ENCODE measurements around the gene FNBP1.

GRCh38 chr9:129874261-129875101 is 168.5 kb downstream of the FNBP1 start:
- TF ChIP-seq CTCF (tag by site-specific recombination; IDR thresholded peaks at IDR 0.05), result no peak
- TF ChIP-seq ZBTB10 (tag by site-specific recombination; IDR thresholded peaks at IDR 0.05), result no peak
- no peak for TF ChIP-seq ZNF24 (tag by site-specific recombination; IDR thresholded peaks at IDR 0.05)
- TF ChIP-seq ZBTB1 (tag by site-specific recombination; IDR thresholded peaks at IDR 0.05), result no peak
- no peak for TF ChIP-seq ZNF239 (tag by site-specific recombination; IDR thresholded peaks at IDR 0.05)
- no peak for TF ChIP-seq ZNF558 (tag by site-specific recombination; IDR thresholded peaks at IDR 0.05)
- TF ChIP-seq ZNF521 (tag by site-specific recombination; IDR thresholded peaks at IDR 0.05), result no peak
- TF ChIP-seq ZBTB49 (tag by site-specific recombination; IDR thresholded peaks at IDR 0.05; ENCODE audit: low read depth), result no peak
- no peak for TF ChIP-seq ZNF580 (tag by site-specific recombination; IDR thresholded peaks at IDR 0.05)
- TF ChIP-seq PBX3 (CRISPR knock-in tag; IDR thresholded peaks at IDR 0.05), result no peak
- TF ChIP-seq ZBTB26 (tag by site-specific recombination; optimal IDR thresholded peaks at IDR 0.05), result no peak
- TF ChIP-seq ZNF677 (tag by site-specific recombination; IDR thresholded peaks at IDR 0.05), result no peak
- TF ChIP-seq SETDB1 (IDR thresholded peaks at IDR 0.05; ENCODE audit: insufficient read length, low read length), result no peak
- no peak for TF ChIP-seq ZNF311 (tag by site-specific recombination; IDR thresholded peaks at IDR 0.05; ENCODE audit: borderline replicate concordance)
